Gastroesophageal sphincter (tissue), 4 donors: ENCODE results near the gene TGM3. TPM values are rescaled to one million over a fixed set of nuclear protein-coding genes. Genes with fewer than 3 reads are reported as not detected.

ENCODE experiments used
- ATAC-seq: fragments of 150-250 bp; one replicate; pipeline ENCODE4 v1.9.1; 2016; ENCODE audit warnings: mild to moderate bottlenecking, moderate library complexity
- H3K27ac ChIP-seq, 4 donors: fragments of 200-600 bp; sonication (generic) in 3 of 4; 1 replicate in 3 of 4; 2 replicates in 1 of 4; pipeline ENCODE4 v1.5.1; 2016 to 2019
- H3K27me3 ChIP-seq: fragments of 200-600 bp; sonication (generic); one replicate; pipeline ENCODE4 v1.5.1; 2019
- H3K36me3 ChIP-seq, 2 donors: fragments of 200-600 bp; sonication (generic); one replicate each; pipeline ENCODE4 v1.5.1; 2019; ENCODE audit warnings: control low read depth in 1 of 2
- H3K4me1 ChIP-seq, 3 donors: fragments of 200-600 bp; sonication (generic); 1 replicate in 2 of 3; 2 replicates in 1 of 3; pipeline ENCODE4 v1.5.1; 2016 to 2019; ENCODE audit warnings: control low read depth in 2 of 3
- H3K4me3 ChIP-seq, 2 donors: fragments of 200-600 bp; sonication (generic); one replicate each; pipeline ENCODE4 v1.5.1; 2019; ENCODE audit warnings: mild to moderate bottlenecking in 1 of 2, moderate library complexity in 1 of 2
- H3K9me3 ChIP-seq, 3 donors: fragments of 200-600 bp; sonication (generic); one replicate each; pipeline ENCODE4 v1.5.1; 2017 to 2019; ENCODE audit warnings: control low read depth in 2 of 3
- CTCF ChIP-seq, 4 experiments: fragments of 200-600 bp in 2 of 4; fragments of 450-650 bp in 2 of 4; sonication (generic) in 1 of 4; IDR thresholded peaks; one replicate each; pipeline ENCODE4 v1.5.1; 2017 to 2019; ENCODE audit warnings: antibody characterized with exemption in 4 of 4, mild to moderate bottlenecking in 2 of 4, moderate library complexity in 2 of 4
- EP300 ChIP-seq: sonication (generic); formaldehyde crosslinking; IDR thresholded peaks from one replicate; pipeline ENCODE4 v1.6.1; 2017; ENCODE audit warnings: antibody characterized with exemption, mild to moderate bottlenecking
- POLR2A ChIP-seq, 2 donors: fragments of 450-650 bp; IDR thresholded peaks; one replicate each; pipeline ENCODE4 v1.6.1; 2017; ENCODE audit warnings: antibody characterized with exemption in 2 of 2, mild to moderate bottlenecking in 2 of 2, moderate library complexity in 1 of 2
- POLR2AphosphoS5 ChIP-seq: sonication (generic); formaldehyde crosslinking; IDR thresholded peaks from one replicate; pipeline ENCODE4 v1.6.1; 2017; ENCODE audit warnings: antibody characterized with exemption
- WGBS, 2 donors: methylation state at CpG; one replicate each; pipeline ENCODE4 v1.1.5; 2018; ENCODE audit warnings: low coverage in 1 of 2; 5-methylcytosine and 5-hydroxymethylcytosine counted together
- total RNA-seq, 4 donors: library from RNA; depleted of rRNA; stranded (reverse); fragments of >200 nt; gene quantifications; one replicate each; pipeline ENCODE4 v1.1.0, GENCODE V29; 2016

TGM3 gene
- total RNA-seq, 4 donors from 2014 or later = 1.1 to 46.7 (median 4.1) TPM

GRCh38 chr20:2385496-2385895 is 89.7 kb downstream of the TGM3 start:
- ATAC-seq = no peak
- H3K4me1 ChIP-seq = no peaks in the 10 kb centered on the region
- TF ChIP-seq EP300 (no peak), CTCF (IDR thresholded peaks at IDR 0.05) (no peak), POLR2AphosphoS5 (no peak), POLR2A (IDR thresholded peaks at IDR 0.05) (no peak)
- H3K9me3 ChIP-seq = peaks cover 0 to 34% (median 0%) of the 10 kb centered on the region in 3 donors
- H3K36me3 ChIP-seq = no peaks in the 10 kb centered on the region
- 31 to 51% methylated on average over 3 to 6 of the region's 6 CpGs for WGBS, 2 donors
- no peak overlapping the region for H3K4me3 ChIP-seq
- H3K27ac ChIP-seq = no peak overlapping the region
- peaks cover 28% of the 10 kb centered on the region for H3K27me3 ChIP-seq

- WGBS, 2 donors = 61 to 66% methylated on average over 3 of the region's 5 CpGs
- no peak overlapping the region for H3K4me3 ChIP-seq
- peaks cover 0 to 34% (median 0%) of the 10 kb centered on the region in 3 donors for H3K9me3 ChIP-seq
- H3K27ac ChIP-seq = no peak overlapping the region
- H3K36me3 ChIP-seq = no peaks in the 10 kb centered on the region
- peaks cover 28% of the 10 kb centered on the region for H3K27me3 ChIP-seq
- no peak for ATAC-seq
- TF ChIP-seq CTCF (IDR thresholded peaks at IDR 0.05) (no peak), EP300 (no peak), POLR2A (IDR thresholded peaks at IDR 0.05) (no peak), POLR2AphosphoS5 (no peak)
- no peaks in the 10 kb centered on the region for H3K4me1 ChIP-seq
Measured at GRCh38 chr20:2386516-2387179, 90.8 kb downstream of the TGM3 start.

- no peak for TF ChIP-seq CTCF (IDR thresholded peaks at IDR 0.05)
- TF ChIP-seq EP300 = no peak
- no peak for TF ChIP-seq POLR2A (IDR thresholded peaks at IDR 0.05)
- TF ChIP-seq POLR2AphosphoS5 = no peak
- WGBS, 2 donors = 30% methylated on average over 2 of the region's 2 CpGs; no CpG with 5 or more reads in 1 of the 2 donors
- Histone ChIP-seq H3K36me3 (no peaks in the 10 kb centered on the region), H3K9me3 (peaks cover 0 to 34% (median 0%) of the 10 kb centered on the region in 3 donors), H3K27ac (no peak overlapping the region), H3K4me3 (no peak overlapping the region), H3K4me1 (no peaks in the 10 kb centered on the region), H3K27me3 (peaks cover 28% of the 10 kb centered on the region)
- ATAC-seq = no peak
Measured at GRCh38 chr20:2387180-2387577, 91.4 kb downstream of the TGM3 start.

- H3K9me3 ChIP-seq = peaks cover 0 to 34% (median 0%) of the 10 kb centered on the region in 3 donors
- no peak for TF ChIP-seq POLR2AphosphoS5
- TF ChIP-seq EP300 = no peak
- no peak for TF ChIP-seq POLR2A (IDR thresholded peaks at IDR 0.05)
- TF ChIP-seq CTCF (IDR thresholded peaks at IDR 0.05) = no peak
- no peak overlapping the region for H3K4me3 ChIP-seq
- H3K4me1 ChIP-seq = no peaks in the 10 kb centered on the region
- no peak for ATAC-seq
- 80% methylated on average over 1 of the region's 4 CpGs; no CpG with 5 or more reads in 1 of the 2 donors for WGBS, 2 donors
- no peaks in the 10 kb centered on the region for H3K36me3 ChIP-seq
- H3K27me3 ChIP-seq = peaks cover 27% of the 10 kb centered on the region
- H3K27ac ChIP-seq = no peak overlapping the region
Measured at GRCh38 chr20:2387580-2387979, 91.8 kb downstream of the TGM3 start.

Other genes starting within 250 kb of the TGM3 start
- gene STK35, start 194.2 kb upstream of the TGM3 start, total RNA-seq = 10 to 100 TPM; 18.3 to 24.6 (median 20.4) TPM
- gene TGM6, start 84.9 kb downstream of the TGM3 start, total RNA-seq = not detected
- 100 to 1,000 TPM; 154 to 212 (median 204) TPM for gene SNRPB, start 174.8 kb downstream of the TGM3 start, total RNA-seq
- 10 to 100 TPM; 10.3 to 16.8 (median 12.5) TPM for gene ZNF343, start 212.9 kb downstream of the TGM3 start, total RNA-seq
- gene TMC2, start 240.6 kb downstream of the TGM3 start, total RNA-seq = under 1 TPM in 2 of 4 donors, not detected in 2; 0.15 to 0.35 TPM